NCI-H446 treated with DMSO at 0.1 percent for 48 hours (cell line): Measurements from ENCODE around the gene PGLYRP2.

ENCODE experiments used
- DNase-seq: peaks from one replicate; lab custom pipeline; 2025; lab: John Stamatoyannopoulos, UW

PGLYRP2 gene

GRCh38 chr19:15439078-15439799, 40.1 kb downstream of the PGLYRP2 start:
- DNase-seq, result peak; percentile 6

- no peak for DNase-seq
Observed at GRCh38 chr19:15438577-15438976, 40.7 kb downstream of the PGLYRP2 start.

- no peak for DNase-seq
Observed at GRCh38 chr19:15438124-15438496, 41.2 kb downstream of the PGLYRP2 start.

- no peak for DNase-seq
Observed at GRCh38 chr19:15437355-15438123, 41.8 kb downstream of the PGLYRP2 start.

- DNase-seq, result no peak
Observed at GRCh38 chr19:15436826-15437110, 42.5 kb downstream of the PGLYRP2 start.

- no peak for DNase-seq
Observed at GRCh38 chr19:15436012-15436825, 43.1 kb downstream of the PGLYRP2 start.

- DNase-seq, result no peak
Observed at GRCh38 chr19:15433519-15434069, 45.7 kb downstream of the PGLYRP2 start.

GRCh38 chr19:15432629-15433518, 46.4 kb downstream of the PGLYRP2 start:
- peak; percentile 76 for DNase-seq

GRCh38 chr19:15432018-15432494, 47.2 kb downstream of the PGLYRP2 start:
- DNase-seq, result no peak

GRCh38 chr19:15431396-15432017, 47.8 kb downstream of the PGLYRP2 start:
- no peak for DNase-seq

- DNase-seq, result no peak
Observed at GRCh38 chr19:15430526-15431120, 48.7 kb downstream of the PGLYRP2 start.

- DNase-seq, result no peak
Observed at GRCh38 chr19:15429825-15430467, 49.4 kb downstream of the PGLYRP2 start.

- no peak for DNase-seq
Observed at GRCh38 chr19:15428956-15429824, 50.1 kb downstream of the PGLYRP2 start.

GRCh38 chr19:15427991-15428471, 51.3 kb downstream of the PGLYRP2 start:
- DNase-seq, result no peak

GRCh38 chr19:15427350-15427700, 52.0 kb downstream of the PGLYRP2 start:
- no peak for DNase-seq

GRCh38 chr19:15426485-15427349, 52.6 kb downstream of the PGLYRP2 start:
- DNase-seq, result no peak

GRCh38 chr19:15425321-15425950, 53.9 kb downstream of the PGLYRP2 start:
- no peak for DNase-seq
